Neural cell (in vitro differentiated cells): ENCODE results near the gene BZW1. TPM values are rescaled to one million over a fixed set of nuclear protein-coding genes. Genes with fewer than 3 reads are reported as not detected.

Source experiments
- H2AFZ ChIP-seq: fragments of 200-600, 300-800 bp; sonication (generic), shearing (Covaris generic); 2 replicates; pipeline ENCODE4 v1.6.0; 2014; ENCODE audit warnings: low read depth, mild to moderate bottlenecking, antibody characterized with exemption, low read length, moderate library complexity
- H3F3A ChIP-seq: fragments of 200-600 bp; shearing (Covaris generic); 2 replicates; pipeline ENCODE4 v1.6.1; 2016; ENCODE audit warnings: mild to moderate bottlenecking, moderate library complexity, mixed read lengths, antibody characterized with exemption, low read length; ENCODE audit not compliant: insufficient read depth, poor library complexity, severe bottlenecking
- H3K27ac ChIP-seq: fragments of 200-600, 300-800 bp; sonication (generic), shearing (Covaris generic); 2 replicates; pipeline ENCODE4 v1.5.1; 2014; ENCODE audit warnings: mild to moderate bottlenecking, low read length, moderate library complexity
- H3K27me3 ChIP-seq: fragments of 300-800, 200-600 bp; sonication (generic), shearing (Covaris generic); 2 replicates; pipeline ENCODE4 v1.6.0; 2014; ENCODE audit warnings: mild to moderate bottlenecking, low read depth, low read length, moderate library complexity; ENCODE audit not compliant: insufficient read depth
- H3K36me3 ChIP-seq: fragments of 300-800, 200-600 bp; sonication (generic), shearing (Covaris generic); 2 replicates; pipeline ENCODE4 v1.5.1; 2014; ENCODE audit warnings: mild to moderate bottlenecking, antibody characterized with exemption, low read length, moderate library complexity; ENCODE audit not compliant: insufficient read depth
- H3K4me2 ChIP-seq: fragments of 300-800, 200-600 bp; sonication (generic), shearing (Covaris generic); 2 replicates; pipeline ENCODE4 v1.6.0; 2014; ENCODE audit warnings: mild to moderate bottlenecking, low read length
- H3K4me3 ChIP-seq: fragments of 300-800, 200-600 bp; sonication (generic), shearing (Covaris generic); 2 replicates; pipeline ENCODE4 v1.5.1; 2014; ENCODE audit warnings: mild to moderate bottlenecking, low read length, moderate library complexity
- H3K79me2 ChIP-seq: fragments of 200-600 bp; shearing (Covaris generic); replicated peaks from 2 replicates; pipeline ENCODE4 v1.6.0; 2014; ENCODE audit warnings: mild to moderate bottlenecking, low read length, moderate library complexity; ENCODE audit not compliant: insufficient read depth
- H3K9ac ChIP-seq: fragments of 300-800, 200-600 bp; sonication (generic), shearing (Covaris generic); 2 replicates; pipeline ENCODE4 v1.6.1; 2016; ENCODE audit warnings: mild to moderate bottlenecking, low read length, mixed read lengths
- H3K9me2 ChIP-seq: fragments of 200-600 bp; shearing (Covaris generic); 2 replicates; pipeline ENCODE4 v1.6.1; 2016; ENCODE audit warnings: mild to moderate bottlenecking, low read length, mixed read lengths; ENCODE audit not compliant: insufficient read depth
- H3K9me3 ChIP-seq: fragments of 200-600, 300-800 bp; sonication (generic), shearing (Covaris generic); 2 replicates; pipeline ENCODE4 v1.6.1; 2016; ENCODE audit warnings: mild to moderate bottlenecking, mixed run types, low read length, moderate library complexity, mixed read lengths
- H4K20me1 ChIP-seq: fragments of 200-600 bp; shearing (Covaris generic); 2 replicates; pipeline ENCODE4 v1.6.1; 2016; ENCODE audit warnings: mild to moderate bottlenecking, mixed run types; ENCODE audit not compliant: insufficient read depth
- CTCF ChIP-seq: fragments of 450-650 bp; IDR thresholded peaks from 2 replicates; pipeline ENCODE4 v1.5.1; 2014; ENCODE audit warnings: antibody characterized with exemption, mild to moderate bottlenecking, moderate library complexity; ENCODE audit not compliant: poor library complexity, severe bottlenecking
- EP300 ChIP-seq: fragments of 450-650 bp; conservative IDR thresholded peaks from 2 replicates; pipeline ENCODE4 v1.6.1; 2014; ENCODE audit warnings: antibody characterized with exemption, mild to moderate bottlenecking, moderate library complexity; ENCODE audit not compliant: poor library complexity, severe bottlenecking
- EZH2 ChIP-seq: fragments of 200-600, 300-800 bp; shearing (Covaris generic), sonication (generic); IDR thresholded peaks from 2 replicates; pipeline ENCODE4 v1.6.1; 2014; ENCODE audit warnings: antibody characterized with exemption, low read length, borderline replicate concordance, mild to moderate bottlenecking; ENCODE audit not compliant: insufficient read depth, poor library complexity, severe bottlenecking
- MXI1 ChIP-seq: fragments of 450-650 bp; conservative IDR thresholded peaks from 2 replicates; pipeline ENCODE4 v1.6.1; 2014; ENCODE audit warnings: antibody characterized with exemption, mild to moderate bottlenecking; ENCODE audit not compliant: poor library complexity, severe bottlenecking
- POLR2AphosphoS5 ChIP-seq: IDR thresholded peaks from 2 replicates; pipeline ENCODE4 v1.6.1; 2012
- RAD21 ChIP-seq: fragments of 450-650 bp; conservative IDR thresholded peaks from 2 replicates; pipeline ENCODE4 v1.6.1; 2014; ENCODE audit warnings: antibody characterized with exemption, mild to moderate bottlenecking, moderate library complexity
- REST ChIP-seq: IDR thresholded peaks from 2 replicates; pipeline ENCODE4 v1.6.1; 2012; ENCODE audit warnings: borderline replicate concordance
- SMC3 ChIP-seq: fragments of 450-650 bp; conservative IDR thresholded peaks from 2 replicates; pipeline ENCODE4 v1.6.1; 2014; ENCODE audit warnings: antibody characterized with exemption, mild to moderate bottlenecking, moderate library complexity; ENCODE audit not compliant: poor library complexity
- TAF1 ChIP-seq: IDR thresholded peaks from 2 replicates; pipeline ENCODE4 v1.6.1; 2012; ENCODE audit warnings: low read depth
- polyA plus RNA-seq: library from polyadenylated mRNA; depleted of rRNA; stranded (reverse); fragments of >200 nt; gene quantifications from 2 replicates; pipeline ENCODE4 v1.2.3, GENCODE V29; 2014

BZW1 gene
- polyA plus RNA-seq, 1 donor from 2014 or later: 291 TPM

GRCh38 chr2:200765995-200766660, 45.6 kb upstream of the BZW1 start:
- Histone ChIP-seq H2AFZ (no peak overlapping the region), H3K36me3 (no peaks in the 10 kb centered on the region), H3K9me3 (no peaks in the 10 kb centered on the region), H3K27ac (no peak overlapping the region), H3F3A (no peaks in the 10 kb centered on the region), H3K9me2 (no peaks in the 10 kb centered on the region), H3K79me2 (no peaks in the 10 kb centered on the region), H4K20me1 (no peaks in the 10 kb centered on the region), H3K4me3 (no peak overlapping the region), H3K9ac (no peak overlapping the region), H3K4me2 (no peak overlapping the region), H3K27me3 (no peaks in the 10 kb centered on the region)
- TF ChIP-seq TAF1 (no peak), EZH2 (no peak), CTCF (no peak), SMC3 (no peak), EP300 (no peak), POLR2AphosphoS5 (no peak), MXI1 (no peak), RAD21 (no peak), REST (no peak)

GRCh38 chr2:200767111-200767885, 44.4 kb upstream of the BZW1 start:
- H3K79me2 ChIP-seq: no peaks in the 10 kb centered on the region
- no peaks in the 10 kb centered on the region for H4K20me1 ChIP-seq
- no peaks in the 10 kb centered on the region for H3F3A ChIP-seq
- H3K9me3 ChIP-seq: no peaks in the 10 kb centered on the region
- no peaks in the 10 kb centered on the region for H3K36me3 ChIP-seq
- no peak overlapping the region for H3K4me2 ChIP-seq
- TF ChIP-seq SMC3: no peak
- no peak for TF ChIP-seq EZH2
- TF ChIP-seq RAD21: no peak
- no peak for TF ChIP-seq CTCF
- TF ChIP-seq MXI1: no peak
- no peak for TF ChIP-seq EP300
- no peak for TF ChIP-seq POLR2AphosphoS5
- no peak for TF ChIP-seq TAF1
- TF ChIP-seq REST: no peak
- no peak overlapping the region for H2AFZ ChIP-seq
- H3K9me2 ChIP-seq: no peaks in the 10 kb centered on the region
- no peak overlapping the region for H3K9ac ChIP-seq
- no peak overlapping the region for H3K27ac ChIP-seq
- no peaks in the 10 kb centered on the region for H3K27me3 ChIP-seq
- no peak overlapping the region for H3K4me3 ChIP-seq
